ENCODE data around the gene R3HDM1.
"Not testable (repeated sequence)": the region's sequence is repeated elsewhere in the genome, so short reads cannot be mapped to it uniquely, and the experiment has no call there.

GRCh38 chr2:135498588-135498987 lies 32.7 kb upstream of the R3HDM1 start:
- TF ChIP-seq CTCF, POLR2A (IDR thresholded peaks at IDR 0.05): not testable (repeated sequence)

All from thyroid gland (tissue), 4 donors.